HG03342 (cell line): ENCODE measurements around the gene UNC13C.

ENCODE experiments used
- ATAC-seq: cut with Tn5 transposase; IDR thresholded peaks from one replicate; pipeline ENCODE4 v1.9.1; 2021; ENCODE audit warnings: mild to moderate bottlenecking, moderate library complexity; ENCODE audit not compliant: unreplicated experiment

Gene UNC13C

DNA sequence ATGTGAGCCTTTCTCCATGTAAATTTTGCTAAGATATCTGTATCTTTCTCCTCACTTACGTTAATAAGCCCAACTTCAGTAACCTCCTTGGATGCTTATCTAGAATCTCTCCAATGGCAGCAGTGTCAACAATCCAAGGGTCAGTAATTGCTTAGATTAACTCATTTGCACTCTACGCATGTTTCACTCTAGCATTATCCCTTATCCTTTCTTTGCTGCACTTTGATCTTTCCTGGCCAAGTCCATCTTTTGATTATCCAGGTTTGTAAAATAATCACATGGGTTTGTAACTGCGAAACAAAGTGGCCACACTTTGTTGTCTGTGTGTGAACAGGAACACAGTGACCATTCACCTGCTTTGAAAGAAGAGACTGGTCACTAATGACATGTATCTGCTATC is 640.9 kb downstream of the UNC13C start:
- ATAC-seq = no peak

DNA sequence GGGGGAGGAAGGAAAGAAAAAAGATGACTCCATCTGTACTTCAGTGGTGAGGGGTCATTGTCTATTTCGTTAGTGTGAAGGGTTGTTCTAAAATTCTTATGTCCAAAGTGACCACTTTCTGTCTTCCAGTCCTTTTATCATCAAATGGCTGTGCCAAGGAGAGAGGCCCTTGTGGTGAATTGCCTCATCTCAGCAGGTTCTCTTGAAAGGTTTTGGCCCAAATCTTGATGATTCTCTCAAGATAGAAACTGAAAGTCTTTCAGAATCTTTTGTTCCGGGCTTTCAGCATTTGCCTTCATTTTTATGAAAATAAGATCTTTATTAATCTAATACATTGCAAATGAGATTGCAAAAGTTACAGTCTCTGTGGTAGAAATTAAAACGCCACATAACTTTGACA is 642.7 kb downstream of the UNC13C start:
- ATAC-seq = no peak

DNA sequence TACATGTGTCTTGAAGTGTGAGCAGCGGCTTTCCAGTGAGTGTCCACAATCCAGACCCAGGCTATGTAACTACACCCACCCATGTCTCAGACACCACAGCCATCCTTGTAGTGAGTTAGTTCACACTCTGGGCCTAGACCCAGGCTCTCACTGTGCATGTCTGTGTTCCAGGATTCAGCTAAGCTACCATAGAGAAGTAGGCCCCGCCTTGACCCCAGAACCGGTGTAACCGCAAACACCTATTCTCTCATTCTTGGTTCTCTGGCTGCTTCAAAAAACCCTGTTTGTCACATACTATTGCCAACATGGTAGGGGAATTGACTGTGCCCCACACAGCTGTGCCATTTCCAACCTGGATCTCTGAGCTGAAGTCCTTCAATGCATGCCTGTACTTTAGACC is 657.9 kb downstream of the UNC13C start:
- no peak for ATAC-seq

DNA sequence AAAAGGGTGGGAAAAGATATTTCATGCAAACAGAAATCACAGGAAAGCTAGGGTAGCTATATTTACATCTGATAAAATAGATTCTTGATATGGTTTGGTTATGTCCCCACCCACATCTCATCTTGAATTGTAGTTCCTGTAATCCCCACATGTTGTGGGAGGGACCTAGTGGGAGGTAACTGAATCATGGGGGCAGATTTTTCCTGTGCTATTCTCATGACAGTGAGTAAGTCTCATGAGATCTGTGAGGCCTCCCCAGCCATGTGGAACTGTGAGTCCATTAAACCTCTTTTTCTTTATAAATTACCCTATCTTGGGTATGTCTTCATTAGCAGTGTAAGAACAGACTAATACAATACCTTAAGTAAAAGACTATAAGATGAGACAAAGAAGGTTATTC is 660.4 kb downstream of the UNC13C start:
- ATAC-seq = no peak

DNA sequence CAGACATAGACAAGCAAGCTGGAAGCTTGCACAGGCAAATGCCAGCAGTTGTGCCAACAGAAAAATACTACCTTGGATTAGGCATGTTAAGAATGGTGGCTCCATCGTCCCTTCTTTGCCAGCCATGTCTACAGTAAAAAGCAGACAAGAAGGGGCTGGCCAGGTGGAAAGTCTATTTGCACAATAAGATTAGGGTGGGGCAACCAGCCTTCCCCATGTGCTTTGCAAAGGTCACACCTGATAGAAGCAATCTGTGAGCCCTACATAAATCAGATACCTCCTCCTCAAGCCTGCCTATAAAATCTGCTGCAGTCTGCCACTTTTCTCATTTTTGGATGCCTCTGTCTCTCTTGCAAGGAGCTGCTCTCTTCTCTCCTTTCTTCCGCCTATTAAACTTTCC is 662.6 kb downstream of the UNC13C start:
- no peak for ATAC-seq

DNA sequence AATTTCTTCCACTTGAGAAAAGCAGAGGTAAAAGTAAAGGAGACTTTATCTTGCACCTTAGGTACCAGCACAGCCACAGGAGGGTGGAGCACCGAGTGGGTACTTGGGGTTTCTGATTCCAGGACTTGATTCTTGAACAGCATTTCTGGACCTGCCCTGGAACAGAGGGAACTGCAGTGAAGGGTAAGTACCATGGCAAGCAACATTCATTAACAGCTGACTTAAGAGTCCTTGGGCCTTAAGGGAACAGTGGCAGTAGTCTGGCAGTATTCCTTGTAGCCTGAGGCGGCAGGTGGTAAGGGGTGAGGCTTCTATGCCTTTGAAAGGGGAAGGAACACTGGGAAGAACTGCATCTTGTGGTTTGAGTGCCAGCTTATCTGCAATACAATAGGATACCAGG is 666.6 kb downstream of the UNC13C start:
- ATAC-seq = no peak

DNA sequence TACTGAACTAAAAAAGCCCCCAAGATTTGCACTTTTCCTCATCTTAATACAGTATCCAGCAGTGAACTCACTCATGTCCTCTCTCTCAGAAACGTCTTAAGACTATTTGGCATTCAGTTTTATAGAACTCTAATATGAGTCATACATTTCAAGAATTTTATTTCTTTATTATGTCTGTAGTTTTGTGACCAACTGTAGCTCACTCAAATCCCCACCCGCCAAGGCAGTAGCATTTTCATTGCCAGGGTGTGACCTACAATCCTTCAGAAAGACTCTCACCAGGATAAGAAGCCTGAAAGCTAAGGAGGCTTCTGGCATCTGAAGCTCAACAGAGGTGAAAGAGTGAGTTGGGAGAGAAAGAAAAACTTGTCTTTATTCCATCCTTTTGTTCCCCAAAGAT is 681.4 kb downstream of the UNC13C start:
- no peak for ATAC-seq

DNA sequence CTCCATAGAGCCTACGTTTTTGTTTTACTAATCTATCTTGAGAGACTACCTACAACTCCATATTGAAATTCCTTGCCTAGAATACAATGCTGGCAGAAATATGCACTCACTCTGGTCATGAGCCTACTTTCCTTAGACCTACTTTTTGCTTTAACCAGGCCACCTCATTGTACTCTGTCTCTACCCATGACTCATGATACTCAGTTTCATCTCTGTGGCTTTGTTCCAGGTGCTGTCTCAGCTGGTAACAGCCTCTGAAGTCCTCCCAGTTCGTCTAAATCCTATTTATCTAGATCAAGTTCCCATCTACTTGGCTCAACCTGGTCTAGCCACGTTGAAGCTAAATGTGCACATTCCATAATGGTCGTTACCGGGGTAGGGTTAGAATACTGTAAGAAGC is 682.1 kb downstream of the UNC13C start:
- ATAC-seq = no peak

DNA sequence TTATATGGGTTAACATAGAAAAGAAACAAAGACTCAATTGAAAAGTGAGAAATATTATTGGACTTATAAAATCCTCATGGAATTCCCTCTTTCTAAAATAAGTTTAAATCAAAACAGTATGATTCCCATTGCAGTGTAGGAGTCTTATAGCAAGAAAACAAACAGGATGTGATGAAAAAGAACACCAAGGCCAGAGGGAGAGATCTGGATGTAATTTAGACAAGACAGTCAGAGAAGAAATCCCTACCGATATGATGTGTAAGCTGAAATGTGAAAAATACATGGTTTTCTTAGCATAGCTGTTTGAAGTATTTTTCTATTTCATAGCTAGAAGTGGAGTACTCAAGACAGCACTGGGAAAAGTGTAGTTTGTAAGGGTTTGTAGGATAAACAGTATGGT is 697.0 kb downstream of the UNC13C start:
- no peak for ATAC-seq

DNA sequence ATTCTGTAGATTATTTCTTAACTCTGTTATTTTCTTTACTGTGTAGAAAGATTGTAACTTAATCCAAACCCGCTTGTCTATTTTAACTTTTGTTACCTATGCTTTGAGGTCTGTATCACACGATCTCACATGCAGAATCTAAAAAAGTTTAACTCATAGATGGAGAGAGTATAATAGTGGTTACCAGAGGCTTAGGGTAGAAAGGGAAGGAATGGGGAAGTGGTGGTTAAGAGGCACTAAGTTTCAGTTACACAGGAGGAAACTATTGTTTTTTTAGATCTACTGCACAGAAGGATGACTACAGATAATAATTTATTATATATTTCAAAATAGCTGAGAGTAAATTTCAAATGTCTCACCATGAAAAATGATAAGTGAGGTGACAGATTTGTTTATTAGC is 703.3 kb downstream of the UNC13C start:
- no peak for ATAC-seq
